Mesenteric fat pad (tissue), 1 donor: ENCODE data around the gene COMMD10. TPM values are rescaled to one million over a fixed set of nuclear protein-coding genes. Genes with fewer than 3 reads are reported as not detected.
"Not testable (repeated sequence)": the region's sequence is repeated elsewhere in the genome, so short reads cannot be mapped to it uniquely, and the experiment has no call there.

Experiments used
- DNase-seq: peaks from one replicate; pipeline ENCODE4 v3.0.0-alpha.2; 2020; ENCODE audit warnings: low spot score
- total RNA-seq: library from RNA; stranded (reverse); fragmentation: NEBNext Ultra II Directional; extraction: Animal tissue kit (Norgen Biotek cat#: 25700); gene quantifications from one replicate; pipeline ENCODE4 v1.2.1, GENCODE V29; 2021
- donor health status: DM: yes; HTN: yes; CAD: no.

The COMMD10 gene
- total RNA-seq, 1 donor from 2014 or later: 33.2 TPM

GRCh38 chr5:116091416-116091815, 6.6 kb downstream of the COMMD10 start:
- DNase-seq: no peak

GRCh38 chr5:116097301-116097700, 12.5 kb downstream of the COMMD10 start:
- DNase-seq: no peak

GRCh38 chr5:116098998-116099397, 14.2 kb downstream of the COMMD10 start:
- no peak for DNase-seq

- not testable (repeated sequence) for DNase-seq
Measured at GRCh38 chr5:116104941-116105340, 20.1 kb downstream of the COMMD10 start.

GRCh38 chr5:116115163-116115562, 30.3 kb downstream of the COMMD10 start:
- no peak for DNase-seq

GRCh38 chr5:116130471-116130870, 45.6 kb downstream of the COMMD10 start:
- no peak for DNase-seq

GRCh38 chr5:116130976-116131375, 46.2 kb downstream of the COMMD10 start:
- no peak for DNase-seq

GRCh38 chr5:116133281-116133680, 48.5 kb downstream of the COMMD10 start:
- DNase-seq: no peak

- no peak for DNase-seq
Measured at GRCh38 chr5:116135344-116135743, 50.5 kb downstream of the COMMD10 start.

GRCh38 chr5:116137544-116138378, 52.9 kb downstream of the COMMD10 start:
- DNase-seq: no peak

- DNase-seq: no peak
Measured at GRCh38 chr5:116142495-116142894, 57.7 kb downstream of the COMMD10 start.

- no peak for DNase-seq
Measured at GRCh38 chr5:116144103-116144502, 59.3 kb downstream of the COMMD10 start.

GRCh38 chr5:116144991-116145390, 60.2 kb downstream of the COMMD10 start:
- no peak for DNase-seq

- DNase-seq: no peak
Measured at GRCh38 chr5:116145416-116145815, 60.6 kb downstream of the COMMD10 start.

GRCh38 chr5:116152169-116152568, 67.3 kb downstream of the COMMD10 start:
- DNase-seq: no peak

GRCh38 chr5:116153687-116154174, 68.9 kb downstream of the COMMD10 start:
- no peak for DNase-seq

GRCh38 chr5:116154252-116154651, 69.4 kb downstream of the COMMD10 start:
- DNase-seq: no peak

GRCh38 chr5:116154931-116155330, 70.1 kb downstream of the COMMD10 start:
- no peak for DNase-seq

GRCh38 chr5:116157902-116158301, 73.1 kb downstream of the COMMD10 start:
- DNase-seq: no peak

GRCh38 chr5:116159006-116159405, 74.2 kb downstream of the COMMD10 start:
- no peak for DNase-seq

- DNase-seq: no peak
Measured at GRCh38 chr5:116174111-116174510, 89.3 kb downstream of the COMMD10 start.

- no peak for DNase-seq
Measured at GRCh38 chr5:116176121-116176520, 91.3 kb downstream of the COMMD10 start.

GRCh38 chr5:116178925-116179324, 94.1 kb downstream of the COMMD10 start:
- no peak for DNase-seq
